Parathyroid adenoma (tissue), 2 donors: ENCODE measurements around the gene RMDN3.

Experiments used
- H2AFZ ChIP-seq: fragments of 300-600 bp; sonication (generic); one replicate; pipeline ENCODE4 v1.7.0; 2017; ENCODE audit warnings: antibody characterized with exemption, mild to moderate bottlenecking
- H3K27ac ChIP-seq: fragments of 300-600 bp; sonication (generic); one replicate; pipeline ENCODE4 v1.7.0; 2017
- H3K27me3 ChIP-seq: fragments of 300-600 bp; sonication (generic); one replicate; pipeline ENCODE4 v1.7.0; 2017; ENCODE audit warnings: low read length; ENCODE audit not compliant: control insufficient read depth, insufficient read depth
- H3K36me3 ChIP-seq: fragments of 300-600 bp; sonication (generic); one replicate; pipeline ENCODE4 v1.7.0; 2017; ENCODE audit warnings: low read length; ENCODE audit not compliant: control insufficient read depth, insufficient read depth
- H3K4me1 ChIP-seq: fragments of 300-600 bp; sonication (generic); one replicate; pipeline ENCODE4 v1.7.0; 2017; ENCODE audit warnings: control low read depth
- H3K4me2 ChIP-seq: fragments of 300-600 bp; sonication (generic); one replicate; pipeline ENCODE4 v1.7.0; 2017; ENCODE audit warnings: low read length
- H3K4me3 ChIP-seq: fragments of 300-600 bp; sonication (generic); one replicate; pipeline ENCODE4 v1.7.0; 2017; ENCODE audit warnings: low read depth, low read length
- H3K79me2 ChIP-seq: fragments of 300-600 bp; sonication (generic); one replicate; pipeline ENCODE4 v1.7.0; 2017; ENCODE audit warnings: control low read depth
- H3K9ac ChIP-seq: fragments of 300-600 bp; sonication (generic); one replicate; pipeline ENCODE4 v1.7.0; 2017; ENCODE audit warnings: mild to moderate bottlenecking
- H3K9me3 ChIP-seq: fragments of 300-600 bp; sonication (generic); one replicate; pipeline ENCODE4 v1.7.0; 2017; ENCODE audit warnings: low read length; ENCODE audit not compliant: control insufficient read depth
- CTCF ChIP-seq: fragments of 300-600 bp; sonication (generic); IDR thresholded peaks from one replicate; pipeline ENCODE4 v1.7.0; 2017; ENCODE audit warnings: antibody characterized with exemption, mild to moderate bottlenecking
- donor health status: primary hyperparathyroidism.

The RMDN3 gene

GRCh38 chr15:40751745-40752144 lies 3.3 kb downstream of the RMDN3 start:
- no peak overlapping the region for H3K4me3 ChIP-seq
- no peak for TF ChIP-seq CTCF
- H3K4me2 ChIP-seq, result no peak overlapping the region
- no peaks in the 10 kb centered on the region for H3K36me3 ChIP-seq
- H3K9ac ChIP-seq, result no peak overlapping the region
- no peak overlapping the region for H3K27ac ChIP-seq
- H2AFZ ChIP-seq, result no peak overlapping the region
- no peaks in the 10 kb centered on the region for H3K9me3 ChIP-seq
- H3K79me2 ChIP-seq, result no peaks in the 10 kb centered on the region
- peaks cover 2% of the 10 kb centered on the region for H3K4me1 ChIP-seq
- no peaks in the 10 kb centered on the region for H3K27me3 ChIP-seq

GRCh38 chr15:40750885-40751284 lies 4.2 kb downstream of the RMDN3 start:
- no peak overlapping the region for H3K4me2 ChIP-seq
- TF ChIP-seq CTCF, result no peak
- H3K36me3 ChIP-seq, result no peaks in the 10 kb centered on the region

GRCh38 chr15:40749151-40749630 lies 5.9 kb downstream of the RMDN3 start:
- Histone ChIP-seq H3K27ac (no peak overlapping the region), H3K27me3 (no peaks in the 10 kb centered on the region), H3K9me3 (no peaks in the 10 kb centered on the region), H3K9ac (no peak overlapping the region), H3K4me1 (no peaks in the 10 kb centered on the region), H3K36me3 (no peaks in the 10 kb centered on the region), H3K4me3 (no peak overlapping the region), H3K4me2 (no peak overlapping the region), H2AFZ (no peak overlapping the region), H3K79me2 (no peaks in the 10 kb centered on the region)
- no peak for TF ChIP-seq CTCF

More at GRCh38 chr15:40750885-40751284, 4.2 kb downstream of the RMDN3 start:
- Histone ChIP-seq H2AFZ (no peak overlapping the region), H3K4me3 (no peak overlapping the region), H3K9ac (no peak overlapping the region), H3K4me1 (no peaks in the 10 kb centered on the region), H3K9me3 (no peaks in the 10 kb centered on the region), H3K27ac (no peak overlapping the region), H3K27me3 (no peaks in the 10 kb centered on the region), H3K79me2 (no peaks in the 10 kb centered on the region)

- H3K9ac ChIP-seq, result no peak overlapping the region
- H3K4me1 ChIP-seq, result no peaks in the 10 kb centered on the region
- H3K4me3 ChIP-seq, result no peak overlapping the region
- H2AFZ ChIP-seq, result no peak overlapping the region
- H3K79me2 ChIP-seq, result no peaks in the 10 kb centered on the region
- no peaks in the 10 kb centered on the region for H3K9me3 ChIP-seq
- H3K4me2 ChIP-seq, result no peak overlapping the region
- TF ChIP-seq CTCF, result no peak
- no peak overlapping the region for H3K27ac ChIP-seq
- H3K27me3 ChIP-seq, result no peaks in the 10 kb centered on the region
- H3K36me3 ChIP-seq, result no peaks in the 10 kb centered on the region
Measured at GRCh38 chr15:40747685-40748631, 7.1 kb downstream of the RMDN3 start.
